SIG-M5 (cell line): ENCODE data around the gene FOXQ1.
"Not testable (repeated sequence)": the region's sequence is repeated elsewhere in the genome, so short reads cannot be mapped to it uniquely, and the experiment has no call there.

Experiments
- DNase-seq: peaks from one replicate; lab custom pipeline; 2025; lab: John Stamatoyannopoulos, UW

The FOXQ1 gene

GRCh38 chr6:1290805-1291204 is 21.1 kb upstream of the FOXQ1 start:
- no peak for DNase-seq

- DNase-seq: no peak
Measured at GRCh38 chr6:1291381-1291780, 20.5 kb upstream of the FOXQ1 start.

GRCh38 chr6:1295420-1295819 is 16.5 kb upstream of the FOXQ1 start:
- DNase-seq: no peak

- DNase-seq: no peak
Measured at GRCh38 chr6:1296079-1296478, 15.8 kb upstream of the FOXQ1 start.

GRCh38 chr6:1296542-1296941 is 15.4 kb upstream of the FOXQ1 start:
- no peak for DNase-seq

- DNase-seq: no peak
Measured at GRCh38 chr6:1297746-1298145, 14.2 kb upstream of the FOXQ1 start.

GRCh38 chr6:1298768-1299167 is 13.1 kb upstream of the FOXQ1 start:
- DNase-seq: no peak

- no peak for DNase-seq
Measured at GRCh38 chr6:1306133-1306532, 5.8 kb upstream of the FOXQ1 start.

- no peak for DNase-seq
Measured at GRCh38 chr6:1309366-1309765, 2.5 kb upstream of the FOXQ1 start.

GRCh38 chr6:1310628-1311399 is 1.1 kb upstream of the FOXQ1 start:
- no peak for DNase-seq

- no peak for DNase-seq
Measured at GRCh38 chr6:1312203-1312472, 240 bp downstream of the FOXQ1 start.

GRCh38 chr6:1312473-1313367 is 822 bp downstream of the FOXQ1 start:
- DNase-seq: no peak

- DNase-seq: no peak
Measured at GRCh38 chr6:1313384-1313766, 1.5 kb downstream of the FOXQ1 start.

- DNase-seq: no peak
Measured at GRCh38 chr6:1313767-1314503, 2.0 kb downstream of the FOXQ1 start.

- DNase-seq: no peak
Measured at GRCh38 chr6:1314617-1315016, 2.7 kb downstream of the FOXQ1 start.

GRCh38 chr6:1315201-1315559 is 3.3 kb downstream of the FOXQ1 start:
- DNase-seq: no peak

- no peak for DNase-seq
Measured at GRCh38 chr6:1315560-1316386, 3.9 kb downstream of the FOXQ1 start.

GRCh38 chr6:1316489-1316971 is 4.6 kb downstream of the FOXQ1 start:
- no peak for DNase-seq

- no peak for DNase-seq
Measured at GRCh38 chr6:1317302-1317815, 5.5 kb downstream of the FOXQ1 start.

GRCh38 chr6:1318036-1318435 is 6.1 kb downstream of the FOXQ1 start:
- no peak for DNase-seq

- not testable (repeated sequence) for DNase-seq
Measured at GRCh38 chr6:1318584-1318983, 6.7 kb downstream of the FOXQ1 start.

- DNase-seq: no peak
Measured at GRCh38 chr6:1321738-1322137, 9.8 kb downstream of the FOXQ1 start.
